NB4 (cell line): ENCODE measurements around the gene HSPE1.
"Not testable (repeated sequence)": the region's sequence is repeated elsewhere in the genome, so short reads cannot be mapped to it uniquely, and the experiment has no call there.

Source experiments
- DNase-seq: peaks from one replicate; pipeline ENCODE4 v3.0.0; 2010; ENCODE audit warnings: low read depth
- H3K4me3 ChIP-seq: one replicate; pipeline ENCODE4 v1.5.1; 2011; ENCODE audit warnings: mild to moderate bottlenecking, low read depth, low read length, moderate library complexity
- CTCF ChIP-seq: IDR thresholded peaks from one replicate; pipeline ENCODE4 v1.5.1; 2012; ENCODE audit warnings: low read depth, low read length
- MYC ChIP-seq: IDR thresholded peaks from 2 replicates; pipeline ENCODE4 v1.6.1; 2011; ENCODE audit warnings: low read depth, low read length
- POLR2A ChIP-seq: IDR thresholded peaks from 2 replicates; pipeline ENCODE4 v1.6.1; 2011; ENCODE audit warnings: mild to moderate bottlenecking; ENCODE audit not compliant: insufficient read length; ENCODE audit errors: extremely low read depth
- TF ChIP-seq, protein P1 (sequence below): IDR thresholded peaks from 2 replicates; pipeline ENCODE4 v1.6.1; 2011; ENCODE audit warnings: low read depth, low read length

Gene HSPE1

GRCh38 chr2:197480165-197481036 lies 19.8 kb upstream of the HSPE1 start:
- no peak overlapping the region for H3K4me3 ChIP-seq
- TF ChIP-seq, protein P1, sequence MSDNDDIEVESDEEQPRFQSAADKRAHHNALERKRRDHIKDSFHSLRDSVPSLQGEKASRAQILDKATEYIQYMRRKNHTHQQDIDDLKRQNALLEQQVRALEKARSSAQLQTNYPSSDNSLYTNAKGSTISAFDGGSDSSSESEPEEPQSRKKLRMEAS, result no peak
- no peak for TF ChIP-seq POLR2A
- TF ChIP-seq MYC, result no peak
- TF ChIP-seq CTCF, result no peak
- DNase-seq, result no peak

DNA sequence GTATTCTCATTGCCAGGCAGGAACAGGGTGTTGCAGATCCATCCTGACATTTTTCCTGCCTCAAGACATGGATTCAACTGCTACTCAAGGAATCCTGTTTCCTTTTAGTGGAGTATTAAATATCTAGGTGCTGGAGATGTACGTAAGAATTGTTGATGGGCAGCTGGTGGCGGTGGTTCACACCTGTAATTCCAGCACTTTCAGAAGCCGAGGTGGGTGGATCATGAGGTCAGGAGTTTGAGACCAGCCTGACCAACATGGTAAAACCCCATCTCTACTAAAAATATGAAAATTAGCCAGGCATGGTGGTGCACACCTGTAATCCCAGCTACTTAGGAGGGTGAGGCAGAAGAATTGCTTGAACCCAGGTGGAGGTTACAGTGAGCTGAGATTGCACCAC lies 15.9 kb upstream of the HSPE1 start:
- DNase-seq, H3K4me3 ChIP-seq: not testable (repeated sequence)

DNA sequence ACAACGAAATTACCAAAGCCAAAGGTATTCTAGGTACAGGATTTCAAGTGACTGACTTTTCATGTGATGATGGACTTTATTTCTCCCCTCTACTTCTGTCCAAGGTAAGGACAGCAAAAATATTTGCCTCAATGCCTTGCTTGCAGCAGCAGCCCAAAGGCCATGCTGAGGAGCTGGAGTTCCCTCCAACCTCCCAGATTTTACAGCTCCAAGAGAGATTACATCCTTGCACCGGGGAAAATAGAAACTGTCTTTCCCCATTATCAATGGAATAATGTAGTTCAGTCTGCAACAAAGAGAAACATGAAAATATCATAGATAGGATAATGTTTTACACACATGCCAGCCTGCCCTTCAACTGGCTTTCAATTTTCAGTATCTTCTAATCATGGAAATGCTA lies 14.0 kb upstream of the HSPE1 start:
- H3K4me3 ChIP-seq, result no peak overlapping the region
- DNase-seq, result no peak
- no peak for TF ChIP-seq POLR2A
- TF ChIP-seq, protein P1, result no peak
- no peak for TF ChIP-seq MYC
- TF ChIP-seq CTCF, result no peak

DNA sequence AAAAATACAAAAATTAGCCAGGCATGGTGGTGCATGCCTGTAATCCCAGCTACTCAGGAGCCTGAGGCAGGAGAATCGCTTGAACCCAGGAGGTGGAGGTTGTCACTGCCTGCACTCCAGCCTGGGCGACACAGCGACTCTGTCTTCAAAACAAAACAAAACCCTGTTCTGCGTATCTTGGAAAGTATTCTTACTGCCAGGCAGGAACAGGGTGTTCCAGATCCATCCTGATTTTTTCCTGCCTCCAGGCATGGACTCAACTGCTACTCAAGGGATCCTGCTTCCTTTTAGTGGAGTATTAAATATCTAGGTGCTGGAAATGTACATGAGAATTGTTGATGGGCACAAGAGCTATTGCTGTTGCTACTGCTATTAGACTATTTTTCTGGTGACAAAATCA lies 12.8 kb upstream of the HSPE1 start:
- TF ChIP-seq, protein P1, result no peak
- no peak for TF ChIP-seq POLR2A
- no peak for TF ChIP-seq MYC
- no peak for TF ChIP-seq CTCF
- DNase-seq, result no peak
- no peak overlapping the region for H3K4me3 ChIP-seq

- TF ChIP-seq CTCF (no peak), MYC (no peak), POLR2A (no peak)
- TF ChIP-seq, protein P1, result no peak
- peak overlapping the region; percentile 76 for H3K4me3 ChIP-seq
- DNase-seq, result no peak
These were observed 4.6 kb upstream of the HSPE1 start for GRCh38 chr2:197495433-197496134.

DNA sequence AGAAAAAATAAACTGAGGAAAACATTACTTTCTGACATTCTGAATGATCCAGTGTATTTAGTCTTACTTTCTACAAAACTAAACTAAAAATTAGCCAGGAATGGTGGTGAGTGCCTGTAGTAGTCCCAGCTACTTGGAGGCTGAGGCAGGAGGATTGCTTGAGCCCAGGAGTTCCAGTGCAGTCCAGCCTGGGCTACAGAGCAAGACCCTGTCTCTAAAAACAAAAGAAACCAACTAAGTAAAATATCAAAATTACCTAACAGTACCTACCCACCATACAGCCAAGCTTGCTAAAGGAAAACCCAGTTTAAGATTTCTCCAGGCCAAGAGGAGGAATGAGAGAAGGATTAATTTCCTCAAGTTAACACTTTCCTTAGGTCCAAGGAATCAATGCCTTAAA lies 3.5 kb upstream of the HSPE1 start:
- peak overlapping the region; percentile 76 for H3K4me3 ChIP-seq
- TF ChIP-seq, protein P1, result no peak
- TF ChIP-seq CTCF (no peak), POLR2A (no peak)
- no peak for DNase-seq
